GM23338 (cell line): Measurements from ENCODE around the gene LAGE3. TPM values are rescaled to one million over a fixed set of nuclear protein-coding genes. Genes with fewer than 3 reads are reported as not detected.

Experiments used
- ATAC-seq: fragments of 200-7000 bp; cut with Tn5 transposase; 3 replicates; pipeline ENCODE4 v1.9.1; 2020
- DNase-seq: peaks from one replicate; pipeline ENCODE4 v3.0.0-alpha.2; 2015; ENCODE audit warnings: low spot score
- H2AFZ ChIP-seq: fragments of 200-600 bp; sonication (generic); 2 replicates; pipeline ENCODE4 v1.8.0; 2016; ENCODE audit warnings: antibody characterized with exemption, mild to moderate bottlenecking, moderate library complexity
- H3F3A ChIP-seq: fragments of 200-600 bp; sonication (generic); replicated peaks from 2 replicates; pipeline ENCODE4 v1.8.0; 2017; ENCODE audit warnings: antibody characterized with exemption, mixed run types, low read depth
- H3K27ac ChIP-seq: fragments of 200-600 bp; sonication (generic); 2 replicates; pipeline ENCODE4 v1.6.1; 2016; ENCODE audit warnings: low read depth
- H3K27me3 ChIP-seq: fragments of 200-600 bp; sonication (generic); 2 replicates; pipeline ENCODE4 v1.8.0; 2016; ENCODE audit warnings: mild to moderate bottlenecking, mixed run types, moderate library complexity; ENCODE audit not compliant: insufficient read depth
- H3K36me3 ChIP-seq: fragments of 200-600 bp; sonication (generic); 2 replicates; pipeline ENCODE4 v1.8.0; 2016; ENCODE audit warnings: mild to moderate bottlenecking; ENCODE audit not compliant: insufficient read depth
- H3K4me1 ChIP-seq: fragments of 200-600 bp; sonication (generic); 2 replicates; pipeline ENCODE4 v1.8.0; 2016; ENCODE audit warnings: mild to moderate bottlenecking, moderate library complexity; ENCODE audit not compliant: insufficient read depth
- H3K4me2 ChIP-seq: fragments of 200-600 bp; sonication (generic); 2 replicates; pipeline ENCODE4 v1.7.1; 2017; ENCODE audit warnings: mixed run types
- H3K4me3 ChIP-seq: fragments of 200-600 bp; sonication (generic); 2 replicates; pipeline ENCODE4 v1.6.1; 2016; ENCODE audit warnings: mixed run types
- H3K79me2 ChIP-seq: fragments of 200-600 bp; sonication (generic); replicated peaks from 2 replicates; pipeline ENCODE4 v1.8.0; 2017; ENCODE audit warnings: mild to moderate bottlenecking; ENCODE audit not compliant: insufficient read depth
- H3K9me2 ChIP-seq: fragments of 200-600 bp; sonication (generic); 2 replicates; pipeline ENCODE4 v1.8.0; 2017; ENCODE audit not compliant: insufficient read depth
- H4K20me1 ChIP-seq: fragments of 200-600 bp; sonication (generic); replicated peaks from 2 replicates; pipeline ENCODE4 v1.8.0; 2017; ENCODE audit warnings: mild to moderate bottlenecking; ENCODE audit not compliant: insufficient read depth
- H3K27ac Mint-ChIP-seq: 2 replicates; pipeline ENCODE4 v1.8.0; 2020; ENCODE audit warnings: inconsistent platforms, mild to moderate bottlenecking, moderate library complexity, mixed read lengths
- H3K27me3 Mint-ChIP-seq: 3 replicates; pipeline ENCODE4 v1.8.0; 2022; ENCODE audit warnings: low read depth, mild to moderate bottlenecking, moderate library complexity, mixed read lengths, inconsistent platforms; ENCODE audit not compliant: insufficient read depth, poor library complexity
- H3K36me3 Mint-ChIP-seq: 3 replicates; pipeline ENCODE4 v1.8.0; 2021; ENCODE audit warnings: low read depth, mild to moderate bottlenecking, inconsistent platforms, moderate library complexity, mixed read lengths
- H3K4me1 Mint-ChIP-seq: 3 replicates; pipeline ENCODE4 v1.8.0; 2020; ENCODE audit warnings: mild to moderate bottlenecking, inconsistent platforms, mixed read lengths
- H3K4me3 Mint-ChIP-seq: 3 replicates; pipeline ENCODE4 v1.8.0; 2021; ENCODE audit warnings: moderate library complexity, mild to moderate bottlenecking, inconsistent platforms, mixed read lengths
- H3K9me3 Mint-ChIP-seq: 3 replicates; pipeline ENCODE4 v1.8.0; 2020; ENCODE audit warnings: moderate library complexity, mild to moderate bottlenecking, inconsistent platforms, mixed read lengths
- EZH2phosphoT487 ChIP-seq: fragments of 200-600 bp; sonication (generic); IDR thresholded peaks from one replicate; pipeline ENCODE4 v1.8.1; 2018; ENCODE audit warnings: antibody characterized with exemption; ENCODE audit not compliant: unreplicated experiment
- JUNB ChIP-seq: IDR thresholded peaks from one replicate; pipeline ENCODE4 v1.6.1; 2016; ENCODE audit warnings: antibody characterized with exemption; ENCODE audit not compliant: unreplicated experiment
- POLR2AphosphoS5 ChIP-seq: IDR thresholded peaks from 2 replicates; pipeline ENCODE4 v1.6.1; 2016; ENCODE audit warnings: antibody characterized with exemption, low read depth
- ZNF114 ChIP-seq: fragments of 250-450 bp; sonication (Bioruptor Pico); IDR thresholded peaks from 2 replicates; pipeline ENCODE4 v1.5.0; 2020; ENCODE audit warnings: mild to moderate bottlenecking, moderate library complexity
- long read RNA-seq: library from polyadenylated mRNA; unstranded; transcript quantifications from one replicate; pipeline ENCODE4 v2.0.0, GENCODE V29; 2020; ENCODE audit not compliant: unreplicated experiment
- polyA plus RNA-seq: library from polyadenylated mRNA; unstranded; fragments of >200 nt; fragmentation: Nextera tagmentation; extraction: Ambion mirVana; gene quantifications from 2 replicates; pipeline ENCODE4 v1.2.1, GENCODE V29; 2016
- total RNA-seq: library from RNA; depleted of rRNA; stranded (reverse); fragments of >200 nt; shearing (Covaris generic); gene quantifications from 2 replicates; pipeline ENCODE4 v1.2.3, GENCODE V29; 2014; rRNA removed
- TF ChIP-seq, protein P1 (sequence below): IDR thresholded peaks from 2 replicates; pipeline ENCODE4 v1.6.1; 2016; ENCODE audit warnings: antibody characterized with exemption
- TF ChIP-seq, protein P2 (sequence below), 2 experiments: fragments of 200-600 bp in 1 of 2; sonication (generic) in 1 of 2; conservative IDR thresholded peaks; 2 replicates each; pipeline versions ENCODE4 v1.5.1 to v1.6.1; 2016 to 2017; ENCODE audit warnings: antibody characterized with exemption in 2 of 2, low read depth in 2 of 2, mild to moderate bottlenecking in 2 of 2, moderate library complexity in 1 of 2
- TF ChIP-seq, protein P3 (sequence below): IDR thresholded peaks from one replicate; pipeline ENCODE4 v1.6.1; 2018; ENCODE audit warnings: antibody characterized with exemption; ENCODE audit not compliant: unreplicated experiment

Gene LAGE3, protein sequence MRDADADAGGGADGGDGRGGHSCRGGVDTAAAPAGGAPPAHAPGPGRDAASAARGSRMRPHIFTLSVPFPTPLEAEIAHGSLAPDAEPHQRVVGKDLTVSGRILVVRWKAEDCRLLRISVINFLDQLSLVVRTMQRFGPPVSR
- total RNA-seq: 60.3 and 71.0 TPM in 2 replicates
- 76.5 and 84.5 TPM in 2 replicates for polyA plus RNA-seq
- long read RNA-seq, transcript LAGE3-201 (3 exons, 949 nt): major isoform, 73 of 75 reads
- long read RNA-seq, partial matches to known transcripts: 0 of 75 reads
- long read RNA-seq, other reads (novel, unspliced or antisense): 2 of 75 reads

DNA sequence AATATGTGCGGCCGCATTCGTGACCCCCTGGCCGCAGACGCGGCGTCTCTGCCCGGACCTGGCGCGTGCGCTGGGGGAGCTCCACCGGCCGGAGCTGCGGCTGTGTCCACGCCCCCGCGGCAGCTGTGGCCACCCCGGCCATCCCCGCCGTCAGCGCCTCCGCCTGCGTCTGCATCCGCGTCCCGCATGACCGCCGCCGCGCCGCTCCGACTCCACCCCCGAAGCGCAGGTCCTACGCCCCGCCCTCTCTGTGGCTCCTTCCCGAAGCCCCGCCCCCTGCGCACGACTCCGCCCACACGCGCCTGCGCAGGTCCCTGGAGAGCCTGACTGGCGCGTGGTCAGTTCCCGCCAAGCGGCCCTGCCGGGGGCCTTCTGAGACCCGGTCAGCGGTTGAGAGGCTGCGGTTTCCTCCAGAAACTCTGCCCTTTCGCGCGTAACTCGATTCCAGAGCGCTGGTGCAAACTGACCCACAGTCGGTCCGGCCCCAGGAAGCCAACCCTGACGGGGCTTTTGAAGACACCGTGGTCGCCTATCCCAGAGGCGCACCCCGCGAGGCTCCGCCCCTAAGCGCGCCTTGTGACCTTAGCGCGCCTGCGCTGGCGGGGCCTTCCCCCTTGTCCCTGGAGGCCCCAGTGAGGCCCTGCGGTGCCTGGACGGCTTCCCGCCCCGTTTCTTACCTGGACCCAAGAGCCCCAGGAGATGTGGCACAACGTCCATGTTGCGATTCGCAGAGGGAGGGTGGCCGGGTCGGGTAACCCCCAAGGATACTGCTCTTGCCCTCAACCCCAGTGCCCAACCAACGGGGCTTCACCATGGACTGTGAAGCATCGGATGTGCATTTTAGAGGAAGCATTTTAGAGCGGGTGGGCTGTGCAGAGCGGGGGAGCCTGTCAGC lies at the start of gene LAGE3:
TSS of gene LAGE3 (minus strand) at position 554 of the 895 bp plus-strand sequence. CDS start at position 188, 366 bp downstream.
- no peaks in the 10 kb centered on the region for H3K36me3 ChIP-seq
- Mint-ChIP-seq H3K4me1 (peaks cover 10% of the 10 kb centered on the region; the same call in 2 of the 3 replicates), H3K27ac (peak within 1 kb of the TSS; percentile 80), H3K27me3 (peaks cover 6% of the 10 kb centered on the region), H3K4me3 (peak within 1 kb of the TSS; percentile 84), H3K9me3 (no peaks in the 10 kb centered on the region), H3K36me3 (peaks cover 10% of the 10 kb centered on the region; the same call in 1 of the 3 replicates)
- no peaks in the 10 kb centered on the region; the same call in 1 of the 2 replicates for H4K20me1 ChIP-seq
- H3K27me3 ChIP-seq: no peaks in the 10 kb centered on the region
- peak; percentile 88 for DNase-seq
- H2AFZ ChIP-seq: peak within 1 kb of the TSS; percentile 47; the same call in 1 of the 2 replicates
- no peaks in the 10 kb centered on the region for H3K79me2 ChIP-seq
- peak within 1 kb of the TSS; percentile 76 for H3K4me2 ChIP-seq
- H3K27ac ChIP-seq: 0 out of 2 replicates have a peak within 1 kb of the TSS, but pooled peaks have one; percentile 69
- peak; percentile 87 for ATAC-seq
- TF ChIP-seq, protein P1, sequence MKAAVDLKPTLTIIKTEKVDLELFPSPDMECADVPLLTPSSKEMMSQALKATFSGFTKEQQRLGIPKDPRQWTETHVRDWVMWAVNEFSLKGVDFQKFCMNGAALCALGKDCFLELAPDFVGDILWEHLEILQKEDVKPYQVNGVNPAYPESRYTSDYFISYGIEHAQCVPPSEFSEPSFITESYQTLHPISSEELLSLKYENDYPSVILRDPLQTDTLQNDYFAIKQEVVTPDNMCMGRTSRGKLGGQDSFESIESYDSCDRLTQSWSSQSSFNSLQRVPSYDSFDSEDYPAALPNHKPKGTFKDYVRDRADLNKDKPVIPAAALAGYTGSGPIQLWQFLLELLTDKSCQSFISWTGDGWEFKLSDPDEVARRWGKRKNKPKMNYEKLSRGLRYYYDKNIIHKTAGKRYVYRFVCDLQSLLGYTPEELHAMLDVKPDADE: no peak
- TF ChIP-seq, protein P2, sequence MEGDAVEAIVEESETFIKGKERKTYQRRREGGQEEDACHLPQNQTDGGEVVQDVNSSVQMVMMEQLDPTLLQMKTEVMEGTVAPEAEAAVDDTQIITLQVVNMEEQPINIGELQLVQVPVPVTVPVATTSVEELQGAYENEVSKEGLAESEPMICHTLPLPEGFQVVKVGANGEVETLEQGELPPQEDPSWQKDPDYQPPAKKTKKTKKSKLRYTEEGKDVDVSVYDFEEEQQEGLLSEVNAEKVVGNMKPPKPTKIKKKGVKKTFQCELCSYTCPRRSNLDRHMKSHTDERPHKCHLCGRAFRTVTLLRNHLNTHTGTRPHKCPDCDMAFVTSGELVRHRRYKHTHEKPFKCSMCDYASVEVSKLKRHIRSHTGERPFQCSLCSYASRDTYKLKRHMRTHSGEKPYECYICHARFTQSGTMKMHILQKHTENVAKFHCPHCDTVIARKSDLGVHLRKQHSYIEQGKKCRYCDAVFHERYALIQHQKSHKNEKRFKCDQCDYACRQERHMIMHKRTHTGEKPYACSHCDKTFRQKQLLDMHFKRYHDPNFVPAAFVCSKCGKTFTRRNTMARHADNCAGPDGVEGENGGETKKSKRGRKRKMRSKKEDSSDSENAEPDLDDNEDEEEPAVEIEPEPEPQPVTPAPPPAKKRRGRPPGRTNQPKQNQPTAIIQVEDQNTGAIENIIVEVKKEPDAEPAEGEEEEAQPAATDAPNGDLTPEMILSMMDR (conservative IDR thresholded peaks at IDR 0.05; ENCODE audit: low read depth in 2 of 2): no peak
- TF ChIP-seq POLR2AphosphoS5: peak; percentile 31; the same call in 1 of the 2 replicates
- H3K9me2 ChIP-seq: no peaks in the 10 kb centered on the region
- H3F3A ChIP-seq: no peaks in the 10 kb centered on the region
- peak within 1 kb of the TSS; percentile 52 for H3K4me3 ChIP-seq
- no peaks in the 10 kb centered on the region for H3K4me1 ChIP-seq

DNA sequence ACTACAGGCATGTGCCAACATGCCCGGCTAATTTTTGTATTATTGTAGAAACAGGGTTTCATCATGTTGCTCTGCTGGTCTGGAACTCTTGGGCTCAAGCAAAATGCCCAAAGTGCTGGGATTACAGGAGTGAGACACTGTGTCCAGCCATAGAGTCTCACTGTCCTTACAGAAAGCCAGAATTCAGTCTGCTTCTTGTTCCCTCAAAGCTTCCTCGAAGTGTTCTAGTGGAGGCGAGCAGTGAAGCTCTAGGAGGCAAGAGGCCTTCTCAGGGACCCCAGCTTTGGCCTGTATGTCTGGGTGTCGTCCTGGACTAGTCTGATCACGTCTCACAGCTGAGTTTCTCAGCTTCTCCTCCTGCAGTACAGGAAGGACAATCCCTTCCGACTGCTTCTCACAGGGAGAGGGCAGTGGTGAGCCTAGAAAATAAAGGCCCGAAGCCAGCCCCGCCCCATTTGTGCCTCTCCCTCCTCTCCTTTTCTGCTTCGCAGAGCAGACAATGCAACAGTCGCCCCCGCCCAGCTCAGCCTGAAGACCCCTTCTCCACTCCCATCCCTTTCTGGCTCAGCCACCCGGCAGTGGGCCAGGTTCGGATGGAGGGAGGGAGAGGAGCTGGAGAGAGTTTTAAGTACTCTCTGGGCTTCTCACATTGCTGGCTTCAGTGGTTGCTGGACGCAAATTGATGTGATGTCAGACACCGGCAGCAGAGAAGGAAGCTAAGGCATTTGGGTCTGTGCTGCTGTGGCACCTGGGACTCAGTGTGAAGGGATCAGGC lies 48.0 kb upstream of the LAGE3 start:
- Histone ChIP-seq H3K4me3 (peak overlapping the region; percentile 47), H3K9me2 (no peaks in the 10 kb centered on the region), H3F3A (no peaks in the 10 kb centered on the region), H3K4me1 (no peaks in the 10 kb centered on the region), H3K27me3 (peaks cover 41% of the 10 kb centered on the region), H3K4me2 (peak overlapping the region; percentile 74), H2AFZ (no peak overlapping the region; the same call in 1 of the 2 replicates), H4K20me1 (no peaks in the 10 kb centered on the region), H3K27ac (no peak overlapping the region), H3K79me2 (no peaks in the 10 kb centered on the region), H3K36me3 (no peaks in the 10 kb centered on the region)
- Mint-ChIP-seq H3K4me3 (peak overlapping the region; percentile 61; the same call in 2 of the 3 replicates), H3K27me3 (peaks cover 33% of the 10 kb centered on the region), H3K4me1 (peaks cover 3% of the 10 kb centered on the region), H3K36me3 (peaks cover 5% of the 10 kb centered on the region; the same call in 1 of the 3 replicates), H3K27ac (no peak overlapping the region; the same call in 1 of the 2 replicates), H3K9me3 (0 out of 3 replicates have a peak, but pooled peaks cover 3% of the 10 kb centered on the region)
- ATAC-seq (peak; percentile 93), DNase-seq (peak; percentile 81)
- TF ChIP-seq, protein P3, sequence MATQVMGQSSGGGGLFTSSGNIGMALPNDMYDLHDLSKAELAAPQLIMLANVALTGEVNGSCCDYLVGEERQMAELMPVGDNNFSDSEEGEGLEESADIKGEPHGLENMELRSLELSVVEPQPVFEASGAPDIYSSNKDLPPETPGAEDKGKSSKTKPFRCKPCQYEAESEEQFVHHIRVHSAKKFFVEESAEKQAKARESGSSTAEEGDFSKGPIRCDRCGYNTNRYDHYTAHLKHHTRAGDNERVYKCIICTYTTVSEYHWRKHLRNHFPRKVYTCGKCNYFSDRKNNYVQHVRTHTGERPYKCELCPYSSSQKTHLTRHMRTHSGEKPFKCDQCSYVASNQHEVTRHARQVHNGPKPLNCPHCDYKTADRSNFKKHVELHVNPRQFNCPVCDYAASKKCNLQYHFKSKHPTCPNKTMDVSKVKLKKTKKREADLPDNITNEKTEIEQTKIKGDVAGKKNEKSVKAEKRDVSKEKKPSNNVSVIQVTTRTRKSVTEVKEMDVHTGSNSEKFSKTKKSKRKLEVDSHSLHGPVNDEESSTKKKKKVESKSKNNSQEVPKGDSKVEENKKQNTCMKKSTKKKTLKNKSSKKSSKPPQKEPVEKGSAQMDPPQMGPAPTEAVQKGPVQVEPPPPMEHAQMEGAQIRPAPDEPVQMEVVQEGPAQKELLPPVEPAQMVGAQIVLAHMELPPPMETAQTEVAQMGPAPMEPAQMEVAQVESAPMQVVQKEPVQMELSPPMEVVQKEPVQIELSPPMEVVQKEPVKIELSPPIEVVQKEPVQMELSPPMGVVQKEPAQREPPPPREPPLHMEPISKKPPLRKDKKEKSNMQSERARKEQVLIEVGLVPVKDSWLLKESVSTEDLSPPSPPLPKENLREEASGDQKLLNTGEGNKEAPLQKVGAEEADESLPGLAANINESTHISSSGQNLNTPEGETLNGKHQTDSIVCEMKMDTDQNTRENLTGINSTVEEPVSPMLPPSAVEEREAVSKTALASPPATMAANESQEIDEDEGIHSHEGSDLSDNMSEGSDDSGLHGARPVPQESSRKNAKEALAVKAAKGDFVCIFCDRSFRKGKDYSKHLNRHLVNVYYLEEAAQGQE: no peak
- no peak for TF ChIP-seq EZH2phosphoT487
- TF ChIP-seq, protein P2 (conservative IDR thresholded peaks at IDR 0.05; ENCODE audit: low read depth in 2 of 2): peak; percentile 44 to 57
- TF ChIP-seq ZNF114 (CRISPR knock-in tag): no peak
- TF ChIP-seq JUNB: no peak
- no peak for TF ChIP-seq POLR2AphosphoS5
